OCI-LY7 (cell line): ENCODE data around the gene IQUB. TPM values are rescaled to one million over a fixed set of nuclear protein-coding genes. Genes with fewer than 3 reads are reported as not detected.

ENCODE experiments used
- BruUV-seq: library from RNA; stranded (reverse); fragments of 400-500 nt; replicated peaks from 2 replicates; lab custom pipeline; 2021; lab: Mats Ljungman, UMichigan
- CTCF ChIA-PET: fragments of 300-600 bp; sonication (Branson Sonifier 250); formaldehyde crosslinking; loops from one replicate; lab custom pipeline; 2022; ENCODE audit warnings: antibody characterized with exemption; ENCODE audit not compliant: unreplicated experiment; lab: Charles Lee
- POLR2A ChIA-PET: fragments of 300-600 bp; sonication (Branson Sonifier 250); formaldehyde crosslinking; loops from one replicate; lab custom pipeline; 2022; ENCODE audit warnings: antibody characterized with exemption; lab: Charles Lee
- DNase-seq: peaks from one replicate; pipeline ENCODE4 v3.0.0-alpha.2; 2015; ENCODE audit warnings: low spot score
- H2AFZ ChIP-seq: fragments of 200-600 bp; sonication (generic), shearing (Covaris generic); 2 replicates; pipeline ENCODE4 v1.6.1; 2014; ENCODE audit warnings: mild to moderate bottlenecking, antibody characterized with exemption, low read length, moderate library complexity
- H3K27ac ChIP-seq: fragments of 200-600 bp; sonication (generic); 2 replicates; pipeline ENCODE4 v1.5.1; 2014; ENCODE audit warnings: mixed run types, low read depth, mild to moderate bottlenecking, moderate library complexity, low read length, inconsistent platforms; ENCODE audit not compliant: poor library complexity, severe bottlenecking
- H3K36me3 ChIP-seq: fragments of 200-600 bp; sonication (generic); 2 replicates; pipeline ENCODE4 v1.6.1; 2014; ENCODE audit warnings: mild to moderate bottlenecking, antibody characterized with exemption, low read length, moderate library complexity, mixed read lengths; ENCODE audit not compliant: insufficient read depth
- H3K4me1 ChIP-seq: fragments of 200-600 bp; sonication (generic); 2 replicates; pipeline ENCODE4 v1.5.1; 2014; ENCODE audit warnings: mild to moderate bottlenecking, low read length; ENCODE audit not compliant: insufficient read depth, poor library complexity, severe bottlenecking
- H3K4me2 ChIP-seq: fragments of 200-600 bp; sonication (generic); 2 replicates; pipeline ENCODE4 v1.6.1; 2014; ENCODE audit warnings: mild to moderate bottlenecking, low read length
- H3K4me3 ChIP-seq: fragments of 200-600 bp; sonication (generic); 2 replicates; pipeline ENCODE4 v1.5.1; 2014; ENCODE audit warnings: mild to moderate bottlenecking, low read depth, low read length; ENCODE audit not compliant: poor library complexity, severe bottlenecking
- H3K79me2 ChIP-seq: fragments of 200-600 bp; sonication (generic); 2 replicates; pipeline ENCODE4 v1.6.1; 2016; ENCODE audit warnings: low read depth, mild to moderate bottlenecking, low read length, moderate library complexity, mixed read lengths; ENCODE audit not compliant: insufficient read depth
- H3K9me2 ChIP-seq: fragments of 200-600 bp; sonication (generic); 2 replicates; pipeline ENCODE4 v1.6.1; 2016; ENCODE audit warnings: mild to moderate bottlenecking, low read length, mixed read lengths; ENCODE audit not compliant: insufficient read depth
- H3K9me3 ChIP-seq: fragments of 200-600 bp; sonication (generic); 2 replicates; pipeline ENCODE4 v1.6.1; 2014; ENCODE audit warnings: mild to moderate bottlenecking, mixed run types, low read length, mixed read lengths
- H4K20me1 ChIP-seq: fragments of 200-600 bp; sonication (generic); 2 replicates; pipeline ENCODE4 v1.6.1; 2014; ENCODE audit warnings: mild to moderate bottlenecking, antibody characterized with exemption, low read length, moderate library complexity, mixed read lengths; ENCODE audit not compliant: insufficient read depth
- CTCF ChIP-seq: fragments of 200-600 bp; sonication (generic); conservative IDR thresholded peaks from 2 replicates; pipeline ENCODE4 v1.5.1; 2014; ENCODE audit warnings: mild to moderate bottlenecking, antibody characterized with exemption, low read length, moderate library complexity, mixed read lengths
- EZH2phosphoT487 ChIP-seq: fragments of 200-600 bp; sonication (generic); IDR thresholded peaks from 2 replicates; pipeline ENCODE4 v1.6.1; 2018; ENCODE audit warnings: low read depth, borderline replicate concordance, mild to moderate bottlenecking, mixed run types, antibody characterized with exemption, low read length, moderate library complexity, mixed read lengths
- intact Hi-C: fragments of 100-400 bp; cut with micrococcal nuclease; formaldehyde crosslinking; loops from one replicate; pipeline ENCODE4 v1.10.0; 2022; ENCODE audit not compliant: unreplicated experiment
- total RNA-seq, 2 experiments: library from RNA; depleted of rRNA in 1 of 2; stranded (reverse); fragments of >200 nt in 1 of 2; shearing (Covaris generic) in 1 of 2; gene quantifications; 2 replicates each; pipeline ENCODE4 v1.2.3, GENCODE V29; 2014 to 2022

The IQUB gene
- total RNA-seq, 2 experiments from 2014 or later: 0.09 to 0.32 TPM

GRCh38 chr7:123492485-123492884, 41.9 kb downstream of the IQUB start:
- Histone ChIP-seq H3K4me3 (no peak overlapping the region), H3K36me3 (no peaks in the 10 kb centered on the region), H3K4me2 (no peak overlapping the region), H3K4me1 (no peaks in the 10 kb centered on the region), H3K9me2 (no peaks in the 10 kb centered on the region), H3K79me2 (no peaks in the 10 kb centered on the region), H4K20me1 (no peaks in the 10 kb centered on the region), H3K9me3 (no peaks in the 10 kb centered on the region), H3K27ac (no peak overlapping the region), H2AFZ (no peak overlapping the region)
- CTCF ChIA-PET: no interaction called here
- DNase-seq: no peak
- intact Hi-C loops: loop anchor here (10.0 kb wide), 1 partner anchor 372 kb away; no protein-coding TSS in a partner anchor
- POLR2A ChIA-PET: interaction anchor here (0.5 kb wide), 1 partner anchor 162 kb away, joined by 4 read pairs; no protein-coding TSS in a partner anchor
- BruUV-seq: no TSS peak
- TF ChIP-seq EZH2phosphoT487: no peak
- no peak for TF ChIP-seq CTCF

- BruUV-seq: no TSS peak
These were observed 48.7 kb downstream of the IQUB start for GRCh38 chr7:123485721-123486120.

More at GRCh38 chr7:123485721-123486120, 48.7 kb downstream of the IQUB start:
- H3K79me2 ChIP-seq: no peaks in the 10 kb centered on the region
- no peaks in the 10 kb centered on the region for H4K20me1 ChIP-seq
- no peaks in the 10 kb centered on the region for H3K9me2 ChIP-seq
- H3K36me3 ChIP-seq: no peaks in the 10 kb centered on the region
- POLR2A ChIA-PET: no interaction called here
- no peak for DNase-seq
- no peak overlapping the region for H2AFZ ChIP-seq
- CTCF ChIA-PET: no interaction called here
- no peaks in the 10 kb centered on the region for H3K9me3 ChIP-seq
- H3K4me2 ChIP-seq: no peak overlapping the region
- no peaks in the 10 kb centered on the region for H3K4me1 ChIP-seq
- H3K27ac ChIP-seq: no peak overlapping the region
- intact Hi-C loops: no loop called here
- no peak overlapping the region for H3K4me3 ChIP-seq
- TF ChIP-seq CTCF (no peak), EZH2phosphoT487 (no peak)
